H1 (cell line): ENCODE data around the gene MYCBPAP. TPM values are rescaled to one million over a fixed set of nuclear protein-coding genes. Genes with fewer than 3 reads are reported as not detected.

Source experiments
- CHD7 ChIP-seq: fragments of 300-600 bp; sonication (generic); IDR thresholded peaks from 2 replicates; pipeline ENCODE4 v1.7.1; 2012; ENCODE audit warnings: low read length, moderate library complexity, mild to moderate bottlenecking, inconsistent platforms; ENCODE audit not compliant: insufficient replicate concordance
- polyA plus RNA-seq, 7 experiments: library from polyadenylated mRNA; depleted of rRNA in 3 of 7; stranded (reverse) in 5 of 7; unstranded in 2 of 7; fragments of >200 nt in 5 of 7; fragments of 200-250 nt in 2 of 7; gene quantifications; 1 replicate in 5 of 7; 2 replicates in 1 of 7; 4 replicates in 1 of 7; pipeline versions ENCODE4 v1.2.1 to v1.2.3, GENCODE V29; 2011 to 2013; ENCODE audit warnings: missing spikeins in 2 of 7, mixed read lengths in 2 of 7
- total RNA-seq: library from RNA; stranded (reverse); fragmentation: NEBNext Ultra II Directional; extraction: Animal tissue kit (Norgen Biotek cat#: 25700); gene quantifications from 2 replicates; pipeline ENCODE4 v1.2.1, GENCODE V29; 2021

Gene MYCBPAP
- total and polyA plus RNA-seq, 2 of the 8 experiments (the other 6 are each of a cell fraction or from before 2014, with no cell fraction given), result 0.89 to 3.3 TPM

- no peak for TF ChIP-seq CHD7
Measured at GRCh38 chr17:50535407-50535806, 27.2 kb downstream of the MYCBPAP start (continued).
